IMR-90 (cell line): Measurements from ENCODE around the gene NPSR1. TPM values are rescaled to one million over a fixed set of nuclear protein-coding genes. Genes with fewer than 3 reads are reported as not detected.

ENCODE experiments used
- ATAC-seq: fragments of 200-7000 bp; cut with Tn5 transposase; 2 replicates; pipeline ENCODE4 v1.9.1; 2020; ENCODE audit warnings: low read depth, mild to moderate bottlenecking, moderate library complexity
- BruUV-seq: library from RNA; stranded (reverse); fragments of 400-500 nt; replicated peaks from 2 replicates; lab custom pipeline; 2021; lab: Mats Ljungman, UMichigan
- CTCF ChIA-PET: fragments of 300-600 bp; formaldehyde crosslinking; extraction: SDS; loops from one replicate; lab custom pipeline; 2021; ENCODE audit warnings: antibody characterized with exemption; lab: Yijun Ruan, JAX
- POLR2A ChIA-PET: fragments of 300-600 bp; sonication (Branson Sonifier 250); formaldehyde crosslinking; loops from one replicate; lab custom pipeline; 2022; ENCODE audit warnings: antibody characterized with exemption; ENCODE audit not compliant: unreplicated experiment; lab: Charles Lee
- DNase-seq: peaks from one replicate; pipeline ENCODE4 v3.0.0; 2013
- H2AFZ ChIP-seq: replicated peaks from 2 replicates; pipeline ENCODE3; 2013; ENCODE audit warnings: low read length, mild to moderate bottlenecking; ENCODE audit not compliant: poor library complexity
- H2AK5ac ChIP-seq: 2 replicates; pipeline ENCODE4 v1.6.1; 2013; ENCODE audit warnings: low read depth, low read length, inconsistent platforms
- H2AK9ac ChIP-seq: replicated peaks from 2 replicates; pipeline ENCODE3; 2013; ENCODE audit warnings: mild to moderate bottlenecking, low read depth, low read length, moderate library complexity; ENCODE audit not compliant: poor library complexity
- H2BK120ac ChIP-seq: 2 replicates; pipeline ENCODE4 v1.6.1; 2013; ENCODE audit warnings: low read depth, low read length, inconsistent platforms
- H2BK15ac ChIP-seq: 3 replicates; pipeline ENCODE4 v1.6.1; 2013; ENCODE audit warnings: low read depth, low read length, inconsistent platforms
- H2BK20ac ChIP-seq: 2 replicates; pipeline ENCODE4 v1.6.1; 2013; ENCODE audit warnings: low read depth, mild to moderate bottlenecking, inconsistent platforms, low read length, moderate library complexity
- H2BK5ac ChIP-seq: 2 replicates; pipeline ENCODE4 v1.6.1; 2013; ENCODE audit warnings: mild to moderate bottlenecking, low read depth, low read length, inconsistent platforms; ENCODE audit not compliant: poor library complexity, severe bottlenecking
- H3K14ac ChIP-seq: replicated peaks from 2 replicates; pipeline ENCODE4 v1.6.1; 2013; ENCODE audit warnings: low read depth, low read length, inconsistent platforms
- H3K18ac ChIP-seq: 2 replicates; pipeline ENCODE4 v1.6.1; 2013; ENCODE audit warnings: low read depth, low read length, control low read depth
- H3K23ac ChIP-seq: 2 replicates; pipeline ENCODE4 v1.6.1; 2013; ENCODE audit warnings: low read depth, low read length, inconsistent platforms
- H3K27ac ChIP-seq: 2 replicates; pipeline ENCODE4 v1.5.1; 2013; ENCODE audit warnings: mild to moderate bottlenecking, control low read depth, low read length; ENCODE audit not compliant: insufficient read depth
- H3K27me3 ChIP-seq: 2 replicates; pipeline ENCODE4 v1.6.1; 2013; ENCODE audit warnings: low read length; ENCODE audit not compliant: control insufficient read depth, insufficient read depth
- H3K36me3 ChIP-seq: 2 replicates; pipeline ENCODE4 v1.6.1; 2013; ENCODE audit warnings: low read length, mixed read lengths; ENCODE audit not compliant: control insufficient read depth, insufficient read depth
- H3K4ac ChIP-seq: 2 replicates; pipeline ENCODE4 v1.6.1; 2013; ENCODE audit warnings: low read depth, low read length, inconsistent platforms
- H3K4me1 ChIP-seq: 2 replicates; pipeline ENCODE4 v1.6.1; 2013; ENCODE audit warnings: low read length, mixed read lengths; ENCODE audit not compliant: control insufficient read depth, insufficient read depth
- H3K4me2 ChIP-seq: 2 replicates; pipeline ENCODE4 v1.6.1; 2013; ENCODE audit warnings: low read depth, mild to moderate bottlenecking, control low read depth, low read length, moderate library complexity
- H3K4me3 ChIP-seq: 2 replicates; pipeline ENCODE4 v1.5.1; 2013; ENCODE audit warnings: low read depth, mild to moderate bottlenecking, control low read depth, low read length, moderate library complexity; ENCODE audit not compliant: insufficient read depth
- H3K56ac ChIP-seq: 2 replicates; pipeline ENCODE4 v1.6.1; 2013; ENCODE audit warnings: low read length, inconsistent platforms; ENCODE audit not compliant: insufficient read depth; ENCODE audit errors: extremely low read depth
- H3K79me1 ChIP-seq, 2 experiments: 2 replicates each; pipeline ENCODE4 v1.6.1; 2013; ENCODE audit warnings: low read length in 2 of 2, inconsistent platforms in 1 of 2, low read depth in 1 of 2
- H3K9ac ChIP-seq: 2 replicates; pipeline ENCODE4 v1.6.1; 2013; ENCODE audit warnings: low read depth, low read length, control low read depth
- H3K9me1 ChIP-seq: 2 replicates; pipeline ENCODE4 v1.6.1; 2013; ENCODE audit warnings: low read length, inconsistent platforms; ENCODE audit not compliant: insufficient read depth
- H3K9me3 ChIP-seq: 2 replicates; pipeline ENCODE4 v1.6.1; 2013; ENCODE audit warnings: low read length; ENCODE audit not compliant: control insufficient read depth, insufficient read depth
- H4K20me1 ChIP-seq: 2 replicates; pipeline ENCODE4 v1.6.1; 2013; ENCODE audit warnings: low read length, inconsistent platforms; ENCODE audit not compliant: insufficient read depth
- H4K5ac ChIP-seq: 2 replicates; pipeline ENCODE4 v1.6.1; 2013; ENCODE audit warnings: mild to moderate bottlenecking, low read depth, low read length, control low read depth
- H4K8ac ChIP-seq, 2 experiments: 2 replicates each; pipeline ENCODE4 v1.6.1; 2013; ENCODE audit warnings: low read depth in 2 of 2, low read length in 2 of 2, control low read depth in 1 of 2, inconsistent platforms in 1 of 2
- H4K91ac ChIP-seq: 2 replicates; pipeline ENCODE4 v1.6.1; 2013; ENCODE audit warnings: low read depth, low read length, inconsistent platforms; ENCODE audit not compliant: insufficient read depth
- POLR2A ChIP-seq: IDR thresholded peaks from 2 replicates; pipeline ENCODE4 v1.6.1; 2012; ENCODE audit warnings: mild to moderate bottlenecking, low read depth, low read length
- WGBS, 2 experiments: methylation state at CpG; one replicate each; pipeline versions ENCODE4 v1.1.5 to v1.1.7; 2013; ENCODE audit warnings: missing lambda C conversion rate in 2 of 2; ENCODE audit not compliant: insufficient read length in 1 of 2; ENCODE audit errors: extremely low coverage in 2 of 2; 5-methylcytosine and 5-hydroxymethylcytosine counted together
- dilution Hi-C: fragments of 300-500 bp; cut with HindIII; formaldehyde crosslinking; loops from one replicate; pipeline ENCODE4 v1.14.3; 2018; ENCODE audit warnings: low sequenced_read_pairs; ENCODE audit not compliant: unreplicated experiment
- in situ Hi-C: fragments of 300-500 bp; cut with MboI; formaldehyde crosslinking; loops from 3 replicates; pipeline ENCODE4 v1.14.3; 2019; ENCODE audit warnings: low sequenced_read_pairs, inconsistent platforms, mixed read lengths
- intact Hi-C: fragments of 100-400 bp; cut with micrococcal nuclease; formaldehyde crosslinking; loops from 2 replicates; pipeline ENCODE4 v1.10.0; 2022
- polyA plus RNA-seq, 3 experiments: library from polyadenylated mRNA; depleted of rRNA; stranded (reverse); fragments of >200 nt; gene quantifications; 2 replicates each; pipeline ENCODE4 v1.2.3, GENCODE V29; 2012; ENCODE audit warnings: low replicate concordance in 1 of 3
- total RNA-seq: library from RNA; depleted of rRNA; stranded (reverse); fragments of >200 nt; gene quantifications from 2 replicates; pipeline ENCODE4 v1.2.3, GENCODE V29; 2012

Gene NPSR1
- total and polyA plus RNA-seq, 2 of the 4 experiments (the other 2 are of a cell fraction) = not detected

- Histone ChIP-seq H3K4me1 (no peaks in the 10 kb centered on the region), H3K4me3 (no peak overlapping the region), H2AK5ac (no peak overlapping the region), H3K4me2 (no peak overlapping the region), H3K9me1 (no peaks in the 10 kb centered on the region), H2BK5ac (no peak overlapping the region), H4K20me1 (no peaks in the 10 kb centered on the region), H2BK20ac (no peak overlapping the region), H3K23ac (no peak overlapping the region), H2AK9ac (no peak overlapping the region), H3K9ac (no peak overlapping the region), H3K56ac (no peak overlapping the region), H2AFZ (no peak overlapping the region), H3K27me3 (no peaks in the 10 kb centered on the region), H3K4ac (no peak overlapping the region), H3K79me1 (no peaks in the 10 kb centered on the region), H2BK15ac (no peak overlapping the region), H4K5ac (no peak overlapping the region), H3K14ac (no peak overlapping the region), H3K18ac (no peak overlapping the region), H4K8ac (no peak overlapping the region), H4K91ac (no peak overlapping the region), H3K36me3 (no peaks in the 10 kb centered on the region), H3K27ac (no peak overlapping the region), H3K9me3 (no peaks in the 10 kb centered on the region), H2BK120ac (no peak overlapping the region)
- BruUV-seq = no TSS peak
- dilution Hi-C loops (no loop called here), intact Hi-C loops (loop anchor here (5.0 kb wide), 1 partner anchor 279 kb away; the partner anchor contains the start of gene DPY19L1), in situ Hi-C loops (no loop called here)
- no CpG with 5 or more reads among the region's 1 CpG for WGBS, 2 experiments
- ChIA-PET POLR2A (no interaction called here), CTCF (no interaction called here)
- no peak for DNase-seq
- no peak for ATAC-seq
- no peak for TF ChIP-seq POLR2A
These were observed 100.1 kb downstream of the NPSR1 start for GRCh38 chr7:34758111-34758601.
